NCI-H2107 (cell line): ENCODE measurements around the gene CGREF1.

Experiments
- DNase-seq: peaks from one replicate; lab custom pipeline; 2025; lab: John Stamatoyannopoulos, UW

Gene CGREF1

GRCh38 chr2:27118525-27119329 lies at the start of gene CGREF1:
CGREF1 (minus strand) TSS chr2:27119128; CDS start chr2:27104366, 14,762 bp downstream.
- DNase-seq = no peak

- no peak for DNase-seq
These were observed 46.2 kb upstream of the CGREF1 start for GRCh38 chr2:27164960-27165763.

GRCh38 chr2:27162151-27163121 lies 43.5 kb upstream of the CGREF1 start:
- DNase-seq = no peak

- no peak for DNase-seq
These were observed 41.3 kb upstream of the CGREF1 start for GRCh38 chr2:27160191-27160590.

GRCh38 chr2:27159271-27159670 lies 40.3 kb upstream of the CGREF1 start:
- no peak for DNase-seq

- no peak for DNase-seq
These were observed 39.5 kb upstream of the CGREF1 start for GRCh38 chr2:27158468-27158867.

- no peak for DNase-seq
These were observed 36.2 kb upstream of the CGREF1 start for GRCh38 chr2:27155069-27155520.

- DNase-seq = no peak
These were observed 35.6 kb upstream of the CGREF1 start for GRCh38 chr2:27154488-27154887.

- no peak for DNase-seq
These were observed 34.0 kb upstream of the CGREF1 start for GRCh38 chr2:27152796-27153464.

GRCh38 chr2:27152102-27152795 lies 33.3 kb upstream of the CGREF1 start:
- no peak for DNase-seq

- no peak for DNase-seq
These were observed 31.8 kb upstream of the CGREF1 start for GRCh38 chr2:27150639-27151230.

- no peak for DNase-seq
These were observed 30.9 kb upstream of the CGREF1 start for GRCh38 chr2:27149570-27150405.

GRCh38 chr2:27148801-27149439 lies 30.0 kb upstream of the CGREF1 start, which contains the start of gene TCF23:
TCF23 (plus strand) TSS chr2:27149004; CDS start chr2:27149134, 130 bp downstream.
- DNase-seq = no peak

GRCh38 chr2:27147935-27148334 lies 29.0 kb upstream of the CGREF1 start:
- no peak for DNase-seq

GRCh38 chr2:27145682-27146081 lies 26.8 kb upstream of the CGREF1 start:
- no peak for DNase-seq

GRCh38 chr2:27143285-27143684 lies 24.4 kb upstream of the CGREF1 start:
- no peak for DNase-seq

- no peak for DNase-seq
These were observed 20.4 kb upstream of the CGREF1 start, which contains the start of gene PRR30 for GRCh38 chr2:27139310-27139709. PRR30 (minus strand) TSS chr2:27139410; CDS start chr2:27138329, 1,081 bp downstream.

- DNase-seq = no peak
These were observed 19.2 kb upstream of the CGREF1 start for GRCh38 chr2:27138111-27138510.
